Measurements from ENCODE around the gene FCHO1.
"Not testable (repeated sequence)": the region's sequence is repeated elsewhere in the genome, so short reads cannot be mapped to it uniquely, and the experiment has no call there.

Gene FCHO1

DNA sequence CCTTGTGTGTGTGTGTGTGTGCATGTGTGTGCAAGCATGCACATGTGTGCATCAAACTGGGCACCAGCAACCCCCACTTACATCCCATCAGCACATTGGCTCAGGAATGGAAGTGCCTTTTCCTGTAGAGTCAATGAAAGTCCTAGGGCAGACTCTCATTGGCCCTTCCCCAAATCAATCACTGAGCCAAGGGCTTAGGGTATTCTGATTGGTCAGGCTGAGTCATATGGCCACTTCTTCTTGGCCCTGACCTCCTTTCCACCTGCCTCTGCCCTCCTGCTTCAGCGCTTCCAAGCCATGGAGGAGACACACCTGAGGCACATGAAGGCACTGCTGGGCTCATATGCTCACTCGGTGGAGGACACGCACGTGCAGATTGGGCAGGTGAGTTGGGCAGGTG lies 20.9 kb downstream of the FCHO1 start:
- TF ChIP-seq, protein P1, sequence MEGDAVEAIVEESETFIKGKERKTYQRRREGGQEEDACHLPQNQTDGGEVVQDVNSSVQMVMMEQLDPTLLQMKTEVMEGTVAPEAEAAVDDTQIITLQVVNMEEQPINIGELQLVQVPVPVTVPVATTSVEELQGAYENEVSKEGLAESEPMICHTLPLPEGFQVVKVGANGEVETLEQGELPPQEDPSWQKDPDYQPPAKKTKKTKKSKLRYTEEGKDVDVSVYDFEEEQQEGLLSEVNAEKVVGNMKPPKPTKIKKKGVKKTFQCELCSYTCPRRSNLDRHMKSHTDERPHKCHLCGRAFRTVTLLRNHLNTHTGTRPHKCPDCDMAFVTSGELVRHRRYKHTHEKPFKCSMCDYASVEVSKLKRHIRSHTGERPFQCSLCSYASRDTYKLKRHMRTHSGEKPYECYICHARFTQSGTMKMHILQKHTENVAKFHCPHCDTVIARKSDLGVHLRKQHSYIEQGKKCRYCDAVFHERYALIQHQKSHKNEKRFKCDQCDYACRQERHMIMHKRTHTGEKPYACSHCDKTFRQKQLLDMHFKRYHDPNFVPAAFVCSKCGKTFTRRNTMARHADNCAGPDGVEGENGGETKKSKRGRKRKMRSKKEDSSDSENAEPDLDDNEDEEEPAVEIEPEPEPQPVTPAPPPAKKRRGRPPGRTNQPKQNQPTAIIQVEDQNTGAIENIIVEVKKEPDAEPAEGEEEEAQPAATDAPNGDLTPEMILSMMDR (IDR thresholded peaks at IDR 0.05; ENCODE audit: low read length, missing control alignments), result no peak
- DNase-seq (ENCODE audit: low read depth), result peak; percentile 40

DNA sequence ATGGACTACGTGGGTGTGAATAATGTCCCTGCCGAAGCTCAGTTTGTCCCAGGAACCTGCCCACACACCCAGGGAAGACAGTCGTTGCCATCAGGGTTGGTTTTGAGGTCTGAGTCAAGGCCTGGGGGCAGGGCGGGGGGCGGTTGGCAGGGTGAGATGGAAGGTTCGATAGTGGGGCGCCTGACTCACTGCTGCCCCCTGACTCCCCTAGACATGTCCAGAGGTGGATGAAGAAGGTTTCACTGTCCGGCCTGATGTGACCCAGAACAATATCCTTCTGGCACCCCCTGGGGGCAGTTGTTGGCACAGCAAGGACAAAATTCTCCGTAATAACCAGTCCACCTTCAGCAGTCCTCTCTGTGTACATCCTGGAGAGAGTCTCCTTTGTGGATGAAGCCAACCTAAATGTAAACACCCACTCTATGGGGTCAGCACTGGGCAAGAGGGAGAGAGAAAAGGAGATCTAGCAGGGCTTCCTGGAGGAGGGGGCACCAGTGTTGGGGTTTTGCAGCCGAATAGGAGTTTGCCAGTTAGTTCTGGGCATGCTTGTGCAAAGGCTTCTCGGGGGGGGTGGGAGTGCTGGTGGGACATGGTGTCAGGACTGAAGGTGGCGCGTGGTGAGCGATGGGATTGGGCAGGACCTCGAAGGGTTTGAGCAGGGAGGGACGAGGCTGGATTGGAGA lies 24.1 kb downstream of the FCHO1 start:
- peak; percentile 41 for DNase-seq (ENCODE audit: low read depth)
- TF ChIP-seq, protein P1 (IDR thresholded peaks at IDR 0.05; ENCODE audit: low read length, missing control alignments), result peak; percentile 69
- H3K4me3 ChIP-seq (replicated peaks; ENCODE audit: low read depth, low read length), result no peak overlapping the region

More for the DNA sequence above, 20.9 kb downstream of the FCHO1 start:
- H3K4me3 ChIP-seq (replicated peaks; ENCODE audit: low read depth, low read length), result no peak overlapping the region

DNA sequence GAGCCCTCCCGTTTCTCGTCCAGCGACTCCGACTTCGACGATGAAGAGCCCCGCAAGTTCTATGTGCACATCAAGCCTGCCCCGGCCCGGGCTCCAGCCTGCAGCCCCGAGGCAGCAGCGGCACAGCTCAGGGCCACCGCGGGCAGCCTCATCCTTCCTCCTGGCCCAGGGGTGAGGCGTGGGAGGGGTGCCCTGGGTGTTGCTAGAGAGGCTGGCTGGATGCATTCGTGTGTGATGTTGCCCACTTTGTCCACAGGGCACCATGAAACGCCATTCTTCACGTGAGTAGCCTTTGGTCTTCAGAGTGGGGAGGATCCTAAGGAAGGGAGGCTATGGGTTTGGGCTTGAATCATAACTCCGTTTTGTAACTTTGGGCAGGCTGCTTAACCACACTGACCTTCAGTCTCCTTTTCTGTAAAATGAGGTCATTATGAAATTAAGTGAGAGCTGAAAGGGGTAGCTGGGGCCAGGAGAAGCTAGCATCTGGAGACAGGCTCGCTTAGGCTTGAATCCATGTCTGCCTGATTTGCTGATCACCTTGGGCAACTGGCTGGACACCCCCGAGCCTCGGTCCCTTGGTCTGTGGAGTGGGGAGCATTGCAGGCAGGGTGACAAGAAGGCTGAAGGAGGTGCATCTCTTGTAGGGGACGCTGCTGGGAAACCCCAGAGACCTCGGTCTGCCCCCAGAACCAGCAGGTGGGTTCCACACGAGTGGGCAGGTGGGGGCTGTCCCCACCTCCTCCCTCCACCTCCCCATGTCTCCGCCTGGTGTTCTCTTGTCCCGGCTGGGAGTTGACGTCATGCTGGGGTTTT lies 24.9 kb downstream of the FCHO1 start:
- H3K4me3 ChIP-seq (replicated peaks; ENCODE audit: low read depth, low read length), result no peak overlapping the region
- DNase-seq (ENCODE audit: low read depth), result no peak
- TF ChIP-seq, protein P1 (IDR thresholded peaks at IDR 0.05; ENCODE audit: low read length, missing control alignments), result no peak

DNA sequence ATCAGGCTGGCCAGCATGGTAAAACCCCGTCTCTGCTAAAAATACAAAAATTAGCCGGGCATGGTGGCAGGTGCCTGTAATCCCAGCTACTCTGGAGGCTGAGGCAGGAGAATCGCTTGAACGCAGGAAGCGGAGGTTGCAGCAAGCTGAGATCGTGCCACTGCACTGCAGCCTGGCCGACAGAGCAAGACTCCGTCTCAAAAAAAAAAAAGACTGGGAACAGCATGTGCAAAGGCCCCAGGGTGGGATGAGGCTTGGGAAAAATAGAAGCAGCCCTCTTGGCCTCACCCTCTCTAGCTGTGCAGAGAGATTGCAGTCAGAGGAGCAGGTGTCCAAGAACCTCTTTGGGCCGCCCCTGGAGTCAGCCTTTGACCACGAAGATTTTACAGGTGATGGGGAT lies 26.6 kb downstream of the FCHO1 start:
- not testable (repeated sequence) for DNase-seq (ENCODE audit: low read depth); H3K4me3 ChIP-seq (replicated peaks; ENCODE audit: low read depth, low read length)

DNA sequence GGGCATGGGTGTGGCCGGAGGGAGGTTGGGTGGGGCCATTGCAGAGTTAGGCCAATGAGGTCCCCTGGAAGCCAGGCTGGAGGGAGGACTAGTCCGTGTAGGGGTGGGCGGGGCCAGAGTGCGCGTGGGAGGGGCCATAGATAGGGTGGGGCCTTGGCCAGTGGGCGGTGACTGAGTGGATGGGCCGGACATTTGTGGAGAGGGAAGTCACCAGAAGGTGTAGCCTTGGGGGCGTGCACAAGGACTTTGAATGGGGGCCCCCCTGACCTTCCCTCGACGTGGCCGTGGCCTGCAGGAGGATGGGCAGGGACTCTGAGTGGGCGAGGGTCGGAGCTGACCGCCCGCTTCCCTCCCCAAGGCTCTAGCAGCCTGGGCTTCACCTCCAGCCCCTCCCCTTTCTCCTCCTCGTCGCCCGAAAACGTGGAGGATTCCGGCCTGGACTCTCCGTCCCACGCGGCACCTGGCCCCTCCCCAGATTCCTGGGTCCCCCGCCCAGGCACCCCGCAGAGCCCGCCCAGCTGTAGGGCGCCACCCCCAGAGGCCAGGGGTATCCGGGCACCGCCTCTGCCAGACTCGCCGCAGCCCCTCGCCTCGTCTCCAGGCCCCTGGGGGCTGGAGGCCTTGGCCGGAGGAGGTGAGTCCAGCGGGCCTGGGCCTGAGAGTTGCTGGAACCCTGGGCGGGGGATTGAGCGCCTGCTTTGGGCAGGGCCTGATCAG lies 27.1 kb downstream of the FCHO1 start:
- peak; percentile 38 for DNase-seq (ENCODE audit: low read depth)
- TF ChIP-seq, protein P1 (IDR thresholded peaks at IDR 0.05; ENCODE audit: low read length, missing control alignments), result no peak
- no peak overlapping the region for H3K4me3 ChIP-seq (replicated peaks; ENCODE audit: low read depth, low read length)

DNA sequence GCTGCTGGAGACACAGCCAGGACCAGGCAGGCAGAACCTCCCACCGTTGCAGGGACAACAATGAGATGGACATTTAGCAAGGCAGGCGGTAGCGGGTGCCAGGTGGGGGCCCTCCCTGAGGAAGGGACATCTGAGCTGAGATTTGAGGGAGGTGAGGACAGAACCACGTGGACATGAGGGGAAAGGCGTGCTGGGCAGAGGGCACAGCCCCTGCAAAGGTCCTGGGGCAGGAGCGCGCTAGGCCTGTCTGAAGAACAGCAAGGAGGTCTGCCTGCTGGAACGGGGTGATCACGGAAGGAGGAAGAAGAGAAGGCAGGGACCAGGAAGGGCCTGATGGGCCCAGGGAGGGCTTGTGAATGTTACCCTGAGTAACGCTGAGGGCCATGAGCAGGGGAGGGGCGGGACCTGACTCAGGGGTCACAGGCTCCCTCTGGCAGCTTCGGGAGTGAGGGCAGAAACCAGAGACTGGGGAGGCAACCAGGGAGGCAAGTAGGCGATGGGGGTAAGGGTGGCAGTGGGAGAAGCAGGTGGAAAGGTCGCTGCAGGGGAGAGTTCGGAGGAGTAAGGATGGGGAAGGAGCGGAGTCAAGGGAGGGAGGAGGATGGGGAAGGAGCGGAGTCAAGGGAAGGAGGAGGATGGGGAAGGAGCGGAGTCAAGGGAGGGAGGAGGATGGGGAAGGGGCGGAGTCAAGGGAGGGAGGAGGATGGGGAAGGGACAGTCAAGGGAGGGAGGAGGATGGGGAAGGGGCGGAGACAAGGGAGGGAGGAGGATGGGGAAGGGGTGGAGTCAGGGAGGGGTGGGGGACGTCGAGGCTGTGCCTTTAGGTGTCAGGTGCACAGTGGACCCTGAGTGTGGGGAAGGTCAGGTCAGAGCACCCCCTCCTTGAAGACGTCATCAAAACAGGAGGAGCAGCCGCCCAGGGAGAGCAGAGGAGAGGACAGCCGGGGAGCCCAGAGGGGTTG lies 28.0 kb downstream of the FCHO1 start:
- TF ChIP-seq, protein P1 (IDR thresholded peaks at IDR 0.05; ENCODE audit: low read length, missing control alignments), result no peak
- H3K4me3 ChIP-seq (replicated peaks; ENCODE audit: low read depth, low read length), result no peak overlapping the region
- peak; percentile 38 for DNase-seq (ENCODE audit: low read depth)
